CD4-positive, alpha-beta T cell treated with Interleukin-12 subunit alpha and Interleukin-12 subunit beta, for 1 hour (primary cell): ENCODE results near the gene SCN8A.
"Not testable (repeated sequence)": the region's sequence is repeated elsewhere in the genome, so short reads cannot be mapped to it uniquely, and the experiment has no call there.

ENCODE experiments used
- DNase-seq: peaks from one replicate; pipeline ENCODE4 v3.0.0-alpha.2; 2020

Gene SCN8A

DNA sequence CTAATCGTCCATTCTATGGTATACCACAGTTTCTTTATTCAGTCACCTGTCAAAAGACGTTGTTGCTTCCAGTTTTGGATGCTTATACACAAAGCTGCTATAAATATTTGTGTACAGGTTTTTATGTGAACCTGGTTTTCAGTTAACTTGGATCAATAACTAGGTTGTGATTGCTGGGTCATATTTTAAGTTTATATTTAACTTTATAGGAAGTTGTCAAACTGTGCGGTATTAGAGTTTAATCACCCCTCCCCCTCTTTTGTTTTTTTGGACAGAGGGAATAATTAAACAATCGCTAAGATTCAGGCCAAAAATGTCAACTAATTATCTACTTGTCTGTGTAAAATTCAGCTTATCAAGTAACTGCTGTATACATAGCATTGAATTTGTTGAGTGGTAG is 34.3 kb downstream of the SCN8A start:
- DNase-seq = no peak

DNA sequence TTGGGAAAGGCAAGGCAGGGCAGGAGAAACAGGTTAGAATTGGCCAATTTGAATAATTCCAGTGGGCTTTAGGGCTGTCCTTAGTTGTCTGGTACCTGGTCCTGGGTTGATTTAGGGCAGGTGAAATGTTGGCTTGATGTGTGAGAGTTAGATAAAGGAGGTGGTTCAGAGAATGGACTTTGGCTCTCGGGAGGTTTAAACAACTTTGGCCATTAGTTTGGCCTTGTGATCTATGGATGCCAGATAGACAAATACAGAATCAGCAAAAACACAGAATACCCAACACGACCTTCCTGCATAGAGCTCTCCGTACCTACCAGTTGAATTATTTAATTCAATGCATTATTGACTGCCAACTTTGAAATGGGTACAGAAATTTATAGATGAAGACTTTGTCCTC is 35.1 kb downstream of the SCN8A start:
- DNase-seq = no peak

DNA sequence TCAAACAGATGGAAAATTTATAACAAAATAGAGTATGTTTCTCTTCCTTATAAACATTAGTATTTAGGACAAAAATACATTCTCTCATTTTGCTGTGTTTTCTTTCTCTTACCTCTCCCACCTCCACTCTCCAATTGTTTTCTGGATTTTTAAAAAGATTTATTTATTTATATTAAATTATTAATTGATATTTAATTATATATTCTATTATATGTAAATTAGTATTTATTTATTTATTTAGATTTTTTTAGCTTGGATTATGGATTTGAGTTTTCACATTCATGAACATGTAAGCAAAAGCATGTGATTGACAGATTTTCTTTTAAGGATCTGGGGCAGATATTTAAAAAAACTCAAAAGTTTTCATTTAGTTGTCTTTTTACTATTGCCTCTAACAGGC is 35.6 kb downstream of the SCN8A start:
- no peak for DNase-seq

DNA sequence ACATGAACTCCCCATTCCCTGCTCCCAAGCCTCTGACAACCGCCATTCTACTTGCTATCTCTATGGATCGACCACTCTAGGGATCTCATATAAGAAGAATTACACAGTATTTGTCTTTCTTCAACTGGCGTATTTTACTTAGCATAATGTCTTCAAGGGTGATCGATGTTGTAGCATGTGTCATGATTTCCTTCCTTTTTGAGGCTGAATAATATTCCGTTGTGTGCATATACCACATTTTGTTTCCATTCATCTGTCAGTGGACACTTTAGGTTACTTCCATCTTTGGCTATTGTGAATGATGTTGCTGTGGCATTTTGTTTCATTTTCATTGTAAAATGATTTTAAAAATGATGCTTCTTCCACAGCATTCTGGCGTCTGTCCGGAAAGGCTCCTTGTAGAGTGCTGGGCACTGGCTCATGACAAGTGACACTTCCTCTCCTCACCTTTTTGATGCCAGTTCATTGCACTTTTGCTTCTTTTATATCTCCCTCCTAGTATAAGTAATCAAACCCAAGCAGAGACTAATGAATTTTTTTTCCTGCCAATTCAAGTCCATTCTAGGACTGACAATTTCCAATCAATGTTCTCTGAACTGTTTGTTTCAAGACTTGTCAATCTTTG is 39.3 kb downstream of the SCN8A start:
- no peak for DNase-seq

DNA sequence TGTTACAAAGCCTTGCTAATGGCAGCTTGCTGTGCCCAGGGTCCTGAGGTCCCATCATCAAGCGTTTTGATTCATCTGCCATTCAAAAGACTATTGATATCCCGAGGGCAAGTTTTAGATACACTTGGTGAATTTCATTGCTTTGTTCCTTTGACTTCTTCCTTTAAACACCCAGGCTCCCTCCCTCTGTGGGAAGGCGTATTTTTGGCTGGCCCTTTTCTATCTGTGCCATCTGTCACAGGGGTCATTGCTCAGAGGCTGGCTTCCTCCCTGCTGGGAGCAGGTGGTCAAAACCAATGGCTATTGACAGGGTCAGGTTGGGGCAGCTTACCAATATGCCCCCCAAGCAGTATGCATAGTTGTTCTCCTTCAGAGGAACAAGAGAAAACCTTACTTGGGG is 40.0 kb downstream of the SCN8A start:
- no peak for DNase-seq

DNA sequence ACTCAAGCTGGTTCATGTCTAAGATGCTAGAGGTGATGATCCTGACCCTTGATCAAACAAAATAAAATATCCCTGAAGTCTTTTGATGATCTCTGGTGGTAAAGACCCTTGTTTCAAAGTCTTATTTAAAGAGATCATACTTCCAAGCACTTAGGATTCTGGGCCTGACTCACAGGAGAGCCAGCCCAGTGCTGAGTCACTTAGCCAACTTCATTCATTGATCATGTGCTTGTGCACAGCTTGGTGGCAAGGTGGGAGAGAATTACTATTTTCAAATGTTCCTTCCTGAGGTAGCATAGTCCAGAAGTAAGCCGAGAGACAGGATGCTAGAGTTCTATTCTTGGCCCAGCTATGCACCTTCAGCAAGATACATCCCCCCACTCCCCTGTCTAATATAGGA is 40.6 kb downstream of the SCN8A start:
- no peak for DNase-seq

DNA sequence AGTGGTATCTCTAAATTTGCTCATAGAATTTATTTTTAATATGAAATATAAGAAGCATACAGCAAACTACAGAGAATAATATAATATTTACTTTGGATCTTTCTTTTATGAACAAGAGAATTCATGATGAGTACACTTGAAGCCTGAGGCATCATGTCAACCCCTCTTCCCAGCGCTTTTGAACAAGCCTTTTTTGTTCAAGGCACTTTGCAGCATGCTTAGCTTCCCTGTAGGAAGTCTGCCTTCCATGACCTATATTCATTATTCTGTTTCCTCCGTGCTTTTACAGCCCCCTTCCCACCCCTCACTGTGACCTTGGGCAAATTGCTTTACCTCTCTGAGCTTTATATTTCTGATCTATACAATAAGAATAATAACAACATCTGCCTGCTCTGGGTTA is 41.6 kb downstream of the SCN8A start:
- no peak for DNase-seq

DNA sequence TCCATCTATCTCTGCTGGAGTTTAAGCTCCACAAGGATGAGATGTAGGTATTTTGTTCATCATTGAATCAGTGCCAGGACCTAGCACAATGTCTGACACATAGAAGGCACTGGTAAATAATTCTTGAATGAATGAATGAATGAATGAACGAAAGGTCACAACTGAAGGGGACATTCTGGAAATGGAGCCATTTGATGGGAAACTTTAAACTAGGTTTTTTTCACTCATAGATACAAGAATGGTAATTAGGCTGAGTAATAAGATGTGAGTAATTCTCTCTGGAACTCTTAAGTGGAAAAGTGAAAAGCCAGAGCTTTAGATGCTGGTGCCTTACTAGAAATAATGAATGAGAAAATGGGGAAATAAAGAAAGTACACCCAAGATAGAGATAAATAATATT is 44.3 kb downstream of the SCN8A start:
- no peak for DNase-seq

DNA sequence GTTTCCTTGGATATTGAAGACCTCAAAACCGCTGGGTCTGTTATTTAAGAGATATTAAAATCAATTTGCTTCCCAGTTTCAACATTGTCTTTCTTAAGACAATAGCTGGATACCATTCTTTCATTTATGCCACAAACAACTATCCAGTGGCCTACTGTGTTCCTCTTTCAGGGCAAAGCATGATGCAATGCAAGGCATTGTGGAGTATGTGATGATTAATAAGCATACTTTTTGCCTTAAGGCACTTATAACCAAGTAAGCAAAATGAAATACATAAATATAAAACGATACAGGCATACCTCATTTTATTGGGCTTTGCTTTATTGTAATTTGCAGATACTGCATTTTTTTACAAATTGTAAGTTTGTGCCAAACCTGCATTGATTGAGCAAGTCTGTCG is 45.5 kb downstream of the SCN8A start:
- DNase-seq = no peak

DNA sequence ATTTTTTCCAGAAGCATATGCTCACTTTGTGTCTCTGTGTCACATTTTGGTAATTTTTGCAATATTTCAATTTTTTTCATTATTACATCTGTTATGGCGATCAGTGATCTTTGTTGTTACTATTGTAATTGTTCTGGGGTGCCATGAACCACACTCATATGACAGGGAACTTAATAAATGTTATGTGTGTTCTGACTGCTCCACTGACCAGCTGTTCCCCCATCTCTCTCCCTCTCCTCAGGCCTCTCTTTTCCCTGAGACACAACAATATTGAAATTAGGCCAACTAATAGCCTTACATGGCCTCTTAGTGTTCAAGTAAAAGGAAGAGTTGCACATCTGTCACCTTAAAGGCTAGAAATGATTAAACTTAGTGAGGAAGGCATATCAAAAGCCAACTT is 46.0 kb downstream of the SCN8A start:
- DNase-seq = no peak

DNA sequence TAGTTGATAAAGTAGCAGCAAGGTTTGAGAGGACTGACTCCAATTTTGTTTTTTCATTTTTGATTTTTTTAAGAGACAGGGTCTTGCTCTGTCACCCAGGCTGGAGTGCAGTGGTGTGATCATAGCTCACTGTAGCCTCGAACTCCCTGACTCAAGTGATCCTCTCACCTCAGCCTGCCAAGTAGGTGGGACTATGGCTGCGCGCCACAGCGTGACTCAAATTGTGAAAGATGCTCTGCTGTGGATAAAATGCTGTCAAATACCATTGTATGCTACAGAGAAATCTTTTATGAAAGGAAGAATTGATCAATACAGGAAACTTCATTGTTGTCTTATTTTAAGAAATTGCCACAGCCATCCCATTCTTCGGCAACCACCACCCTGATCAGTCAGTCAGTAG is 48.3 kb downstream of the SCN8A start:
- DNase-seq = no peak

DNA sequence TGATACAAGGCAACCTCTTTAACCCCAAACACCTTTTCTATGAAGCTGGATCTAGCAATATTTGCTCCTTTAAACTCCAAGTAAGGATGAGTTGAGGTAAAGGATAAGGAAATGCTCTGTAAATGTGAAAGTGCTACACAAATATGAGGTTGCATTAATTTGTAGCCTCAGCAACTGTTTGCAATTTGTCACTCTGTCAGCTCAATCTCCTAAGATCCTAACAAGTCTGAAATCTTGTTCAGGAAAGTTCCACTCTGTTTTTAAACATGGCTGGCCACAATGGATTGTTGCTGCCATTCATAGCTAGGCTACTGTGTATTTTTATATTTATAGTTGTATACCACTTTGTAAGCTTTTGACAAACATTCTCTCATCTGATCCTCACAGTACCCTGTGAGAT is 51.3 kb downstream of the SCN8A start:
- no peak for DNase-seq

DNA sequence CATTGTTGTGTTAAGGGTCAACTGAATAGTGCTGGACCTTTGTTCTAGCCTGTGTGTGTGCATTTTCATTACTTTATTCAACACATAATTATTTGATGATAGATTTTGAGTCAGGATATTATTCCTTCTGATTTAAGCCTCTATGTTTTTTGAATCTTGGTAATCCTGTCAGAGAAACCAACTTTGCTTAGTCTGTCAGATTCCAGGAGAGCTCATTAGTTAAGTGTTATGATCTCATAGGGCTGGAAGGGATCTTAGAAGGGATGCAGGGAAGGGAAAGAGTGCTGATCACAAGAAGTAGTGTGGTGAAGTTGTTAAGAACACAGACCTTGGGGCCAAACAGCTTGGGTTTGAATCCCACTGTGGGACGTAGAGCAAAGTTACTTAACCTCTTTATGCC is 52.9 kb downstream of the SCN8A start:
- DNase-seq = no peak

DNA sequence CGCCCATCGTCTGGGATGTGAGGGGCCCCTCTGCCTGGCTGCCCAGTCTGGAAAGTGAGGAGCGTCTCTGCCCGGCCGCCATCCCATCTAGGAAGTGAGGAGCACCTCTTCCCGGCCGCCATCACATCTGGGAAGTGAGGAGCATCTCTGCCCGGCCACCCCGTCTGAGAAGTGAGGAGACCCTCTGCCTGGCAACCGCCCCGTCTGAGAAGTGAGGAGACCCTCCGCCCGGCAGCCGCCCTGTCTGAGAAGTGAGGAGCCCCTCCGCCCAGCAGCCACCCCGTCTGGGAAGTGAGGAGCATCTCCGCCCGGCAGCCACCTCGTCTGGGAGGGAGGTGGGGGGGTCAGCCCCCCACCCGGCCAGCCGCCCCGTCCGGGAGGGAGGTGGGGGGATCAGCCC is 53.7 kb downstream of the SCN8A start:
- not testable (repeated sequence) for DNase-seq

DNA sequence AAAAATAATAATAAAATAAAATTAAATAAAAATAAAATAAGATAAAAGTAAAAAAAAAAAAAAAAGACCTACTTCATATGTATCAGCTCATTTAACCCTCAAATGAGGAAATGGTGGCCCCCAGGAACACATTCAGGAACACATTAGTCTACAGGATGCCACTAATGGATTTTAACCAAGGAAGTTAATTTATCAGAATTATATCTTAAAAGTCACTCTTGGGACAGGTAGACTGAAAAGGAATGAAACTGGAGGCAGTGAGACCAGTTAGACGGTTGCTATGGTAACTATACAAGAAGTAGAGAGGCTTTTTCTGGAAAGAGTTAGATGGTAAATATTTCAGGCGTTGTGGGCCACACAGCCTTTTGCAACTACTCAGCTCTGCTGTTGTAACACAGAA is 54.9 kb downstream of the SCN8A start:
- DNase-seq = no peak

DNA sequence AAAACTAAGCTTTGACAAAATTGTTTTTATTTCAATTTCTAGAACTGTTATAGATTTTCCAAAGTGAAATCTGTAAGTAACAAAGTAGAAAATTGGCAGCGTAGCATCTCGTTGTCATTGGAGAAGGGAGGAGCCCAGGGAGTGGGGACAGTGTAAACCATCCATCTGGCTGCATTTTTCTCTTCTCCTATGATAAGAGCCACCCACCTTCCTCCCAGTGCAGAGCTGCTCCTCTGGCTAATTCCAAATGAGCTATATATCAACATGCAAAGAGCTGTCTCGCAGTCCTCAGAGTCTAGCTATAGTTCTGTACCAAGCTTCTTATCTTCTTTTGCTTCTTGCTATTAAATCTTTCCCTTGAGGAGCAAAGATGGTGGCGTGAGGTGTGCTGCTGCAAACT is 56.6 kb downstream of the SCN8A start:
- DNase-seq = no peak

DNA sequence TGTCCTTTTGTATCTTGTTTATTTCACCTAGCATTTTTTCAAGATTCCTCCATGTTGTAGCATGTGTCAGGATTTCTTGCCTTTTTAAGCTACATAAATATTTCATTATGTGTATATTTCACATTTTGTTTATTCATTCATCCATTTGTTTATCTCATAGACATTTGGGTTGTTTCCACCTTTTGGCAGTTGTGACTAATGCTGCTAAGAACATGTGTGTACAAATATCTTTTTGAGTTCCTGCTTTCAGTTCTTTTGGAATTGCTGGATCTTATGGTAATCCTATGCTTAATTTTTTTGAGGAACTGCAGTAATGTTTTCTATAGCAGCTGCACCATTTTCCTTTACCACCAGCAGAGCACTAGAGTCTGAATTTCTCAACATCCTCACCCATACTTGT is 62.4 kb downstream of the SCN8A start:
- DNase-seq = no peak

DNA sequence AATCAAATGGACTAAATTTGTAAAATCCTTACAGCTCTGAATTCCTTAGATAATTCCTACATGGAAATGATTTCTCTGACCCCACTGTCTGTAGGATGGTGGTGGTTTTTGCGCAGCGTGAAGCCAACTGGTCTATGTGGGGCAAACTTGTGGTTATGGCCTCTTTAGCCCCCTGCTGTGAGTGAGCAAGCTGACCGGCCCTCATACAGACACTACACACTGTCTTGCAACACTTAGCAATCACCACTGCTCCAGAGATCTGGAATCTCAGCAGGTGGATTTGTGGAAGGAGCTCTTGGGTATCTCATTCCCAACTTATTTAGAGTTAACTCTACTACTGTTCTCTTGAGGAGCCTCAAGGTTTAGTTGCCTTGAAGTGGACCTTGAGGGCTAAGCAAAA is 70.2 kb downstream of the SCN8A start:
- DNase-seq = no peak

DNA sequence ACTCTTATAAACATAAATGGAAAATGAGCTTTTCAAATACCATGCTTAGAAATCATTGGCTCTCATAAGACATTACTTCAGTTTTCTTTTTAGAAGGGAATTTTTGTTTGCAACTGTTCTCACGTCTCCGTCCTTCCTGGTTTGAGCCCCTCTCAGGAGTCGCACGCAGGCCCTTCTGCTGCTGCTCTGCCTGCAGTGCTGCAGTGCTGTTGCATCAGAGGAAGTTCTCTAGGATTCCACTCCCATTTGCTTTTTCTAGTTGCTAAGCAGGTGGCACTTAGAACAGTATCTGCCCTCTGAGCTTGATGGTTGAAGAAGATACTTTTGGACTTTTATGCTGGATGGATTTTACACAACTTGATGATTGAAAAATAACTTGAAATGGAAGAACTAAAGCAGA is 70.8 kb downstream of the SCN8A start:
- DNase-seq = no peak

DNA sequence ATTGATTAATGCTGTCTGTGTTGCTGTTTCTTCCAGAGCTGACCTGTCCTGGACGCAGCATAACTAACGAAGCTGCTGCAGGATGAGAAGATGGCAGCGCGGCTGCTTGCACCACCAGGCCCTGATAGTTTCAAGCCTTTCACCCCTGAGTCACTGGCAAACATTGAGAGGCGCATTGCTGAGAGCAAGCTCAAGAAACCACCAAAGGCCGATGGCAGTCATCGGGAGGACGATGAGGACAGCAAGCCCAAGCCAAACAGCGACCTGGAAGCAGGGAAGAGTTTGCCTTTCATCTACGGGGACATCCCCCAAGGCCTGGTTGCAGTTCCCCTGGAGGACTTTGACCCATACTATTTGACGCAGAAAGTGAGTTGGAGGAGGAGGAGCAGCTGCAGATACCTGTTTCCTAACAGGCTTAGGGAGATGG is 71.7 kb downstream of the SCN8A start:
- DNase-seq = no peak

DNA sequence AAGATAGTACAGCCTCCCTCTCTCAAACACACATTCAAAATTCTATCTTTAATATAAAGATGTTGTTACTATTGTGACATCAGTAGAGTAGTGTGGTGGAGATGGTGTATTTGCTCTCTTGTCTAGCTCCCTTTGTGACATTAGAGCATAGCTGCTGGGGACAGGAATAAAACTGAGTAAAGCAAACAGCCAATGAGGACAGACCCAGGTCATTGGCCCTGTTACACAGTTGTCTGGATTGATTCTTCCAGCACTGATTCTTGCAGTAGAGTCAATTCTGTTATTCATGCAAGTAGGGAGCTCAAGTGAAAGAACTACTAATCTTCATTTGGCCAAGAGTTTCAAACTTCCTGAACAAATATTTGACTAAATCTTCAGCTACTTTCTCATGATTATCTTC is 72.4 kb downstream of the SCN8A start:
- no peak for DNase-seq

DNA sequence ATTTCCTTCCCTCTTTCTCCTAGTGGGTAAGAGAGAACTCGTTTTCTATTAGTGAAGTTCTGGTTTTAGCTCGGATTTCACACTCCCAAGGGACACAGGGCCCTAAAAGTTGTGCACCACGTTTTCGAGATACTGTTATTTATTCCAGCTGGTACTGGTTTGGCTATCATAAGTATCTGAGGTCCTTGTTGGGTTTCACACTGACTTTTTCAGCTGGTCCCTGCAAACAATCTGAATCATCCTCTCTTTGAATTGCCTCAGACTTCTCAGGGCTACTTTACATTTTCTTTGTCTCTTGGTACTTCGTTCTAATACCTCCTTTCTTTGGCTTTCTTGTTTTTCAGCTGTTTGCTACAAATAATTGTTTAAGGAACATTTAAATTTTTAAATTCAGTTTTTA is 75.7 kb downstream of the SCN8A start:
- DNase-seq = no peak

DNA sequence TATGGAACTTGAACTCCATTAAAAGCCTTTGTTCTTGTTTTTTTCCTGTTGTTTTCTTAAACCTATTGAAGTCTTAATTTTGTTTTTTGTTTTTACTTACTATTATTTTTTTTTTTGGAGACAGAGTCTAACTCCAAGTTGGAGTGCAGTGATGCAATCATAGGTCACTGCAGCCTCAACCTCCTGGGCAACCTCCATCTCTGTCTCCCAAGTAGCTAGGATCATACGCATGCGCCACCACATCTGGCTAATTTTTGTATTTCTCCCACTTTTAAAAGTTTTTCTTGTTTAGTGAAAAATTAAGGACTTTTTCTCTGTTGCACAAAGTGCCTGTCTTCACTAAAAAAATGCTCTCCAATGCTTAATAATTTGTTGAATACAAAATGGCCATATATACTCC is 76.2 kb downstream of the SCN8A start:
- no peak for DNase-seq

DNA sequence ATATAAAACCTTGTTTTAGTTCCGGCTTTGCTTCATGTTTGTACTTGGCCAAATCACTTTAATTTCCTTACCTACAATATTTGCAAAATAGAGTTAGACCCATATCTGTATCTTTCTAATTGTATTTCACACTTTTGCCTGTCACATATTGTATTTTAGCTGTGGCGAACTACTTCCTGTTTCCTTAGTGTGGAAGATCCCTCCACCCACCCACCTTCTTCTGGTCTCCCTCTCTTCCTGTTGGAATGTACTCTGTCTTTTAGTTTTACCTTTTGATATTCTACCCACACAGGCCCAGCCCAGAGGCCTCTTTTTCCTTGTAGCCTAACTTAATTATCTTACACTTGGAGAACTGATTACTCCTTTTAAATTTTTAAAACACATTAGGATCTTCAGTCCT is 78.2 kb downstream of the SCN8A start:
- no peak for DNase-seq

DNA sequence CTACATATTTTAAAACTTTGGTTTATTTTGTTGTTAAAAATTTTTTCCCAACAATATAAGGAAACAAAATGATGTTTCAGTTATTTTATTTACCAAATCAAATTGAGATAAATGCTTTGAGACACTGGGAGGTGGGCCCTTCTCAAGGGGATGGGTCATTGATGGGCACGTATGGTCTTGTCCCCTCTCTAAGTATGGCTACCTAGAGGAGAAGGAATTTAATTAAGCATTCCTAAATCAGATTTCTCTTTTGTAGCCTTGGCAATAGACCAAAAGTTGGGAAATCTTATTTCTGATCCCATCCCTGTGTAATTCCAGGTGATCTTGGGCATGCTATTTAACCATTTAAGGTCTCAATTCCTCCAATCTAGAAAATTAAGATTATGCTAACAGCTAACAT is 79.0 kb downstream of the SCN8A start:
- DNase-seq = no peak

DNA sequence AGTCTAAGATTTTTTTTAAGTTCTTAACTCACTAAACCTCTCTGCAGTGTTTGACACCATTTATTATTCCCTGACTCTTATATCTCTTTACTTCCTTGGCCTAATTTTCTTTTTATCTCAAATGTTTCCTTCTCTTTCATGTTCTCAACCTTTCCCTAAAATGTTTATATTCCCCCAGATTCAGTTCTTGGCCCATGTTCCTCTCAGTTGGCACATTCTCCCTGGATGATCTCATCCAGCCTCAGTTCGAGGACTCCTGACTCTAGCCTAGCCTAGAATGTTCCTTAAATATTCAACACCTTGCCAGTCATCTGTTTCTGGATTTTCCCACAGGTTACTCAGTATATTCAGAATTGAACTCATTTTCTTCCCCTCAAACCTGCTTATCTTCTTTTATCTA is 81.3 kb downstream of the SCN8A start:
- no peak for DNase-seq
